ENCODE measurements around the gene HCLS1.

The HCLS1 gene

DNA sequence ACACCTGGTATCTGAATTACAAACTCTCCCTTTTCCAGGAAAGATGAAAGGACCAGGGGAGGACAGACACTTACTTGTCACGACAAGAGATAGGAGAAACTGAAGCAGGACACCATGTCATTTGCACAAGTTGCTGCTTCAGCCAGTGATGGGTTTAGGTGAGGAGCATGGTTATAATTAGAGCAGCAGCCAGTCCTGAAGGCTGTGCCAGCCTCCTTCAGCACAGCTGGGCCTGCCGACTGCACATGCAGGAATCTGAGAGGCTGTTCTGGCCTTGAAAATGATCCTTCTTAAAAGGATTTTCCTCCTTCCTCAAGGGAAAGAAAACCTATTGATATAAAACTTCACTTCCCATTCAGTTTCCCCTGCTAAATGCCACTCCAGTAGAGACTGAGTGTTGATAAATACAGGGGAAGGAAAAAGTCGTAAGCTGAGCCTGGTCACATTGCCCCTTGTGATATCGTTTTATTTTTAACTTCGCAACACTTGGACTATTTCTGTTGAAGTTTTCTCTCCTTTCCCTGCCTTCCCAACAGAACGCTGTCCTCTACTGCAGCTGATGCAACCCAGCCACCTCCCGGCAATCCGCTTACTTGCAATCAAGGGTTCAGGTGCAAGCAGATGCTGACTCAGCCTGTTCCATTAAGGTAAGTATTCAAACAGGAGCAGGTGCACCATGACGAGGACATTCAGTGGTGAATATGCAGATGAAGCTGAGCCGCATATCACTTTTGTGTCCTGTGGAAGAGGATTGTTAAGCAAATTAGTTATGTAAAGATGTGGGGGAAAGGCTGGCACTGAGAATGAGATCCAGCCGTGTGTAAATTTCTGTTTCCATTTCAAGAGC is 67.6 kb downstream of the HCLS1 start, which contains the start of gene FBXO40:
Gene FBXO40 (plus strand): TSS at position 524 of the 847 bp plus-strand sequence. CDS start 27,197 bp downstream, outside the sequence.
- no peak within 1 kb of the TSS for H3K4me2 ChIP-seq (ENCODE audit: low read depth, low read length, poor library complexity, severe bottlenecking)
- H3K4me3 ChIP-seq (ENCODE audit: low read length, poor library complexity, severe bottlenecking) = no peak within 1 kb of the TSS
- no peak within 1 kb of the TSS for H2AFZ ChIP-seq (ENCODE audit: low read length)

DNA sequence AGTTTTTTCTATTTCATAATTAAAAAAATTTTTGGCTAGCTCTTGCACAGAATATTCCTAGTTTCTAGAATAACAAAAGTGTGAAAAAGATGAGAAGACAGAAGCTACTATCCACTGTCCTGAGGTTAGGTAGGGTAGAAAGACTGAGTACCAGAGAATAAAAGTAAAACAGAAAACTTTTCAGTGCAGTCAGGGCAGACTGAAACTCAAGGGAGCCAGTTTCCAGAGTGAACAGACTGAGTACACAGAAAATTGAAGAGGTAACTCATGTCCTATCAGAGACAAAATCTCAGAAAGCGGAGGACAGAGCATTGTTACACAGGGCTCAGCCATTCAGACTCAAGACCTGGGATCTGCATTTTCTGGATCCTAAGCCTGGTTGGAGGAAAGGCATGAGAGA is 76.3 kb downstream of the HCLS1 start:
- Histone ChIP-seq H3F3A (ENCODE audit: low read depth) (no peaks in the 10 kb centered on the region), H3K4me2 (ENCODE audit: low read depth, low read length, poor library complexity, severe bottlenecking) (no peak overlapping the region), H3K9ac (ENCODE audit: low read depth, low read length, poor library complexity, severe bottlenecking) (no peak overlapping the region), H3K9me2 (replicated peaks; ENCODE audit: low read depth, low read length) (no peaks in the 10 kb centered on the region), H3K27me3 (ENCODE audit: insufficient read depth, low read length, poor library complexity, severe bottlenecking) (no peaks in the 10 kb centered on the region), H3K36me3 (ENCODE audit: insufficient read depth, low read length) (no peaks in the 10 kb centered on the region), H4K20me1 (ENCODE audit: insufficient read depth, low read length, poor library complexity, severe bottlenecking) (no peaks in the 10 kb centered on the region), H3K4me3 (ENCODE audit: low read length, poor library complexity, severe bottlenecking) (no peak overlapping the region), H3K9me3 (ENCODE audit: insufficient read depth, low read depth, low read length) (no peaks in the 10 kb centered on the region), H3K4me1 (ENCODE audit: insufficient read depth, low read length, poor library complexity, severe bottlenecking) (no peaks in the 10 kb centered on the region), H3K79me2 (ENCODE audit: insufficient read depth, low read length) (no peaks in the 10 kb centered on the region), H2AFZ (ENCODE audit: low read length) (no peak overlapping the region)
- TF ChIP-seq, protein P1, sequence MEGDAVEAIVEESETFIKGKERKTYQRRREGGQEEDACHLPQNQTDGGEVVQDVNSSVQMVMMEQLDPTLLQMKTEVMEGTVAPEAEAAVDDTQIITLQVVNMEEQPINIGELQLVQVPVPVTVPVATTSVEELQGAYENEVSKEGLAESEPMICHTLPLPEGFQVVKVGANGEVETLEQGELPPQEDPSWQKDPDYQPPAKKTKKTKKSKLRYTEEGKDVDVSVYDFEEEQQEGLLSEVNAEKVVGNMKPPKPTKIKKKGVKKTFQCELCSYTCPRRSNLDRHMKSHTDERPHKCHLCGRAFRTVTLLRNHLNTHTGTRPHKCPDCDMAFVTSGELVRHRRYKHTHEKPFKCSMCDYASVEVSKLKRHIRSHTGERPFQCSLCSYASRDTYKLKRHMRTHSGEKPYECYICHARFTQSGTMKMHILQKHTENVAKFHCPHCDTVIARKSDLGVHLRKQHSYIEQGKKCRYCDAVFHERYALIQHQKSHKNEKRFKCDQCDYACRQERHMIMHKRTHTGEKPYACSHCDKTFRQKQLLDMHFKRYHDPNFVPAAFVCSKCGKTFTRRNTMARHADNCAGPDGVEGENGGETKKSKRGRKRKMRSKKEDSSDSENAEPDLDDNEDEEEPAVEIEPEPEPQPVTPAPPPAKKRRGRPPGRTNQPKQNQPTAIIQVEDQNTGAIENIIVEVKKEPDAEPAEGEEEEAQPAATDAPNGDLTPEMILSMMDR (conservative IDR thresholded peaks at IDR 0.05; ENCODE audit: low read length) = no peak
- TF ChIP-seq EZH2phosphoT487 (IDR thresholded peaks at IDR 0.05; ENCODE audit: borderline replicate concordance) = no peak

More for the DNA sequence above, 67.6 kb downstream of the HCLS1 start, which contains the start of gene FBXO40:
- Histone ChIP-seq H3F3A (ENCODE audit: low read depth) (no peaks in the 10 kb centered on the region), H3K27me3 (ENCODE audit: insufficient read depth, low read length, poor library complexity, severe bottlenecking) (no peaks in the 10 kb centered on the region), H3K79me2 (ENCODE audit: insufficient read depth, low read length) (no peaks in the 10 kb centered on the region), H3K9me3 (ENCODE audit: insufficient read depth, low read depth, low read length) (no peaks in the 10 kb centered on the region), H3K9ac (ENCODE audit: low read depth, low read length, poor library complexity, severe bottlenecking) (no peak within 1 kb of the TSS), H3K4me1 (ENCODE audit: insufficient read depth, low read length, poor library complexity, severe bottlenecking) (no peaks in the 10 kb centered on the region), H3K36me3 (ENCODE audit: insufficient read depth, low read length) (no peaks in the 10 kb centered on the region), H4K20me1 (ENCODE audit: insufficient read depth, low read length, poor library complexity, severe bottlenecking) (no peaks in the 10 kb centered on the region), H3K9me2 (replicated peaks; ENCODE audit: low read depth, low read length) (no peaks in the 10 kb centered on the region)
- TF ChIP-seq, protein P1 (conservative IDR thresholded peaks at IDR 0.05; ENCODE audit: low read length) = no peak
- no peak for TF ChIP-seq EZH2phosphoT487 (IDR thresholded peaks at IDR 0.05; ENCODE audit: borderline replicate concordance)

DNA sequence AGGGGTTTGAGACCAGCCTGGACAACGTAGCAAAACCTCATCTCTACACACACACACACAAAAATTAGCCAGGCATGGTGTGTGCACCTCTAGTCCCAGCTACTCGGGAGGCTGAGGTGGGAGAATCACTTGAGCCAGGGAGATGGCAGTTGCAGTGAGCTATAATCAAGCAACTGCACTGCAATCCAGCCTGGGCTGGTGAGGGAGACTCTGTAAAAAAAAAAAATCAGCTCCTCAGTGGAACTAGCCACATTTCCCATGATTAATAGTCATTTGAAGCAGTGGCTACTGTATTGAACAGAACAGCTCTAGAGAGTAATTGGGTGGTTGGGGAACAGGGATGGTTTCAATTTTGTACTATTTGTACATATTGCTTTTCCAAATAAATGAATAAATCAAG is 79.0 kb downstream of the HCLS1 start:
- H3K9me2 ChIP-seq (replicated peaks; ENCODE audit: low read depth, low read length) = no peaks in the 10 kb centered on the region

More for the DNA sequence above, 79.0 kb downstream of the HCLS1 start:
- H3K36me3 ChIP-seq (ENCODE audit: insufficient read depth, low read length) = no peaks in the 10 kb centered on the region
- H3K4me3 ChIP-seq (ENCODE audit: low read length, poor library complexity, severe bottlenecking) = no peak overlapping the region
- no peaks in the 10 kb centered on the region for H3K9me3 ChIP-seq (ENCODE audit: insufficient read depth, low read depth, low read length)
- H3K27me3 ChIP-seq (ENCODE audit: insufficient read depth, low read length, poor library complexity, severe bottlenecking) = no peaks in the 10 kb centered on the region
- H3K79me2 ChIP-seq (ENCODE audit: insufficient read depth, low read length) = no peaks in the 10 kb centered on the region
- H4K20me1 ChIP-seq (ENCODE audit: insufficient read depth, low read length, poor library complexity, severe bottlenecking) = no peaks in the 10 kb centered on the region
- no peak overlapping the region for H3K9ac ChIP-seq (ENCODE audit: low read depth, low read length, poor library complexity, severe bottlenecking)
- no peaks in the 10 kb centered on the region for H3K4me1 ChIP-seq (ENCODE audit: insufficient read depth, low read length, poor library complexity, severe bottlenecking)
- no peak overlapping the region for H3K4me2 ChIP-seq (ENCODE audit: low read depth, low read length, poor library complexity, severe bottlenecking)
- TF ChIP-seq EZH2phosphoT487 (IDR thresholded peaks at IDR 0.05; ENCODE audit: borderline replicate concordance) = no peak
- TF ChIP-seq, protein P1 (conservative IDR thresholded peaks at IDR 0.05; ENCODE audit: low read length) = no peak
- H2AFZ ChIP-seq (ENCODE audit: low read length) = no peak overlapping the region
- H3F3A ChIP-seq (ENCODE audit: low read depth) = no peaks in the 10 kb centered on the region
